A549 treated with AZD9567 at 1 μM for 4 hours (cell line): ENCODE results near the gene RNASE11. TPM values are rescaled to one million over a fixed set of nuclear protein-coding genes. Genes with fewer than 3 reads are reported as not detected.

Source experiments
- total RNA-seq: library from RNA; stranded (reverse); fragments of 200-300 nt; extraction: Qiagen RNA extraction; gene quantifications from 5 replicates; pipeline ENCODE4 v1.2.3, GENCODE V29; 2022; ENCODE audit not compliant: insufficient read depth

RNASE11 gene
- total RNA-seq: not detected in 5 replicates

GRCh38 chr14:20587489-20588154, at the start of gene RNASE11:
Gene RNASE11, minus strand, starts transcription at chr14:20588001.

GRCh38 chr14:20591235-20591634, 3.4 kb upstream of the RNASE11 start, which contains the start of gene RNASE12:
Gene RNASE12, minus strand, starts transcription at chr14:20591376. Its CDS starts 653 bp downstream, at chr14:20590723.

GRCh38 chr14:20560961-20561360, 26.8 kb downstream of the RNASE11 start, which contains the start of gene RNASE9:
Gene RNASE9, minus strand, starts transcription at chr14:20561047.

Other genes starting within 250 kb of the RNASE11 start
- 15.1 to 20.1 TPM (median 18.4 TPM) in 5 replicates for gene PARP2, start 244.4 kb downstream of the RNASE11 start, total RNA-seq
- 11.3 to 19.3 TPM (median 12.7 TPM) in 5 replicates for gene TEP1, start 174.5 kb downstream of the RNASE11 start, total RNA-seq
- gene KLHL33, start 151.8 kb downstream of the RNASE11 start, total RNA-seq: 0.02 TPM in 2 of 5 replicates, not detected in the others
- gene OSGEP, start 133.2 kb downstream of the RNASE11 start, total RNA-seq: 24.3 to 28.5 TPM (median 26.1 TPM) in 5 replicates
- gene APEX1, start 132.8 kb downstream of the RNASE11 start, total RNA-seq: 257 to 270 TPM (median 258 TPM) in 5 replicates
- 31.9 to 36.5 TPM (median 36.1 TPM) in 5 replicates for gene PIP4P1, start 126.6 kb downstream of the RNASE11 start, total RNA-seq
- gene PNP, start 118.6 kb downstream of the RNASE11 start, total RNA-seq: 148 to 170 TPM (median 154 TPM) in 5 replicates
- gene RNASE10, start 82.5 kb downstream of the RNASE11 start, total RNA-seq: 0.20 to 0.41 TPM (median 0.34 TPM) in 4 of 5 replicates, not detected in the other
- gene RNASE9, start 27.0 kb downstream of the RNASE11 start, total RNA-seq: not detected in 5 replicates
- gene RNASE12, start 3.4 kb upstream of the RNASE11 start, total RNA-seq: not detected in 5 replicates
- not detected in 5 replicates for gene OR6S1, start 53.7 kb upstream of the RNASE11 start, total RNA-seq
- gene RNASE4, start 96.6 kb upstream of the RNASE11 start, total RNA-seq: 7.2 to 9.3 TPM (median 7.5 TPM) in 5 replicates
- gene ANG, start 100.8 kb upstream of the RNASE11 start, total RNA-seq: 7.4 to 10.8 TPM (median 9.1 TPM) in 5 replicates
- not detected in 5 replicates for gene EDDM3A, start 157.9 kb upstream of the RNASE11 start, total RNA-seq
- gene EDDM3B, start 180.4 kb upstream of the RNASE11 start, total RNA-seq: not detected in 5 replicates
- not detected in 5 replicates for gene RNASE6, start 193.3 kb upstream of the RNASE11 start, total RNA-seq
- 0.19 to 0.39 TPM (median 0.29 TPM) in 4 of 5 replicates, not detected in the other for gene RNASE1, start 214.8 kb upstream of the RNASE11 start, total RNA-seq